ENCODE measurements around the gene EMC8.
"Not testable (repeated sequence)": the region's sequence is repeated elsewhere in the genome, so short reads cannot be mapped to it uniquely, and the experiment has no call there.

The EMC8 gene

GRCh38 chr16:85819771-85820170 is 20.4 kb upstream of the EMC8 start:
- no peak for TF ChIP-seq ZNF384 (IDR thresholded peaks at IDR 0.05)
- no peak for TF ChIP-seq BHLHE40 (IDR thresholded peaks at IDR 0.05; ENCODE audit: borderline replicate concordance)
- no peak for TF ChIP-seq LEF1 (IDR thresholded peaks at IDR 0.05; ENCODE audit: borderline replicate concordance)
- no peak for TF ChIP-seq ELF4 (IDR thresholded peaks at IDR 0.05)
- TF ChIP-seq PKNOX1 (IDR thresholded peaks at IDR 0.05): no peak
- no peak for TF ChIP-seq FOXM1 (IDR thresholded peaks at IDR 0.05; ENCODE audit: borderline replicate concordance)
- no peak for TF ChIP-seq FOXK2 (IDR thresholded peaks at IDR 0.05)
- no peak for TF ChIP-seq SUZ12 (IDR thresholded peaks at IDR 0.05)
- TF ChIP-seq FOXA1 (IDR thresholded peaks at IDR 0.05): no peak
- TF ChIP-seq TARDBP (IDR thresholded peaks at IDR 0.05): no peak
- TF ChIP-seq L3MBTL2 (conservative IDR thresholded peaks at IDR 0.05): no peak
- no peak for TF ChIP-seq CTBP1 (IDR thresholded peaks at IDR 0.05; ENCODE audit: borderline replicate concordance)
- ChIA-PET CTCF (interaction anchor here (0.5 to 3.4 kb wide), 21 partner anchors 10 to 212 kb away, joined by 3 to 32 read pairs (median 4); no protein-coding TSS in a partner anchor), POLR2A (no interaction called here)
- no peak for DNase-seq (ENCODE audit: extremely low spot score)

- no peak for TF ChIP-seq NFRKB (IDR thresholded peaks at IDR 0.05)
- TF ChIP-seq FOXM1 (IDR thresholded peaks at IDR 0.05; ENCODE audit: borderline replicate concordance): no peak
- no peak for TF ChIP-seq PKNOX1 (IDR thresholded peaks at IDR 0.05)
- no peak for TF ChIP-seq SUZ12 (IDR thresholded peaks at IDR 0.05)
- no peak for TF ChIP-seq FOXK2 (IDR thresholded peaks at IDR 0.05)
- TF ChIP-seq CTBP1 (IDR thresholded peaks at IDR 0.05; ENCODE audit: borderline replicate concordance): no peak
- no peak for TF ChIP-seq ZNF384 (IDR thresholded peaks at IDR 0.05)
- TF ChIP-seq FOXA1 (IDR thresholded peaks at IDR 0.05): no peak
- POLR2A ChIA-PET: interaction anchor here (0.6 kb wide), 1 partner anchor 18 kb away, joined by 3 read pairs; no protein-coding TSS in a partner anchor
- peak; percentile 85 for DNase-seq (ENCODE audit: extremely low spot score)
- CTCF ChIA-PET: interaction anchor here (0.5 to 3.4 kb wide), 24 partner anchors 10 to 716 kb away, joined by 3 to 32 read pairs (median 4); no protein-coding TSS in a partner anchor
These were observed 19.9 kb upstream of the EMC8 start for GRCh38 chr16:85819245-85819644.

GRCh38 chr16:85817195-85817594 is 17.9 kb upstream of the EMC8 start:
- DNase-seq (ENCODE audit: extremely low spot score); CTCF ChIA-PET; POLR2A ChIA-PET: not testable (repeated sequence)

- ChIA-PET POLR2A (no interaction called here), CTCF (no interaction called here)
- DNase-seq (ENCODE audit: extremely low spot score): no peak
- TF ChIP-seq FOXA1 (IDR thresholded peaks at IDR 0.05): no peak
- TF ChIP-seq SP1 (IDR thresholded peaks at IDR 0.05): no peak
- TF ChIP-seq PKNOX1 (IDR thresholded peaks at IDR 0.05): no peak
- TF ChIP-seq ARNT (IDR thresholded peaks at IDR 0.05): no peak
- no peak for TF ChIP-seq HDGF (IDR thresholded peaks at IDR 0.05; ENCODE audit: borderline replicate concordance)
- no peak for TF ChIP-seq ELF4 (IDR thresholded peaks at IDR 0.05)
- TF ChIP-seq ZNF384 (IDR thresholded peaks at IDR 0.05): no peak
- TF ChIP-seq SUZ12 (IDR thresholded peaks at IDR 0.05): no peak
- no peak for TF ChIP-seq TARDBP (IDR thresholded peaks at IDR 0.05)
- no peak for TF ChIP-seq BHLHE40 (IDR thresholded peaks at IDR 0.05; ENCODE audit: borderline replicate concordance)
- TF ChIP-seq CTBP1 (IDR thresholded peaks at IDR 0.05; ENCODE audit: borderline replicate concordance): no peak
- no peak for TF ChIP-seq LEF1 (IDR thresholded peaks at IDR 0.05; ENCODE audit: borderline replicate concordance)
- TF ChIP-seq L3MBTL2 (conservative IDR thresholded peaks at IDR 0.05): no peak
- TF ChIP-seq NFRKB (IDR thresholded peaks at IDR 0.05): no peak
- no peak for TF ChIP-seq FOXK2 (IDR thresholded peaks at IDR 0.05)
- TF ChIP-seq FOXM1 (IDR thresholded peaks at IDR 0.05; ENCODE audit: borderline replicate concordance): no peak
These were observed 16.8 kb upstream of the EMC8 start for GRCh38 chr16:85816159-85816558.

- TF ChIP-seq TARDBP (IDR thresholded peaks at IDR 0.05): no peak
- no peak for TF ChIP-seq ARNT (IDR thresholded peaks at IDR 0.05)
- TF ChIP-seq ELF4 (IDR thresholded peaks at IDR 0.05): no peak
- ChIA-PET POLR2A (interaction anchor here (1.0 kb wide), 1 partner anchor 13 kb away, joined by 3 read pairs; no protein-coding TSS in a partner anchor), CTCF (interaction anchor here (0.7 to 1.4 kb wide), 2 partner anchors 9 to 198 kb away, joined by 3 to 6 read pairs; no protein-coding TSS in a partner anchor)
- DNase-seq (ENCODE audit: extremely low spot score): no peak
These were observed 13.7 kb upstream of the EMC8 start for GRCh38 chr16:85812811-85813700.

GRCh38 chr16:85812031-85812807 is 12.9 kb upstream of the EMC8 start:
- DNase-seq (ENCODE audit: extremely low spot score): no peak
- TF ChIP-seq SP1 (IDR thresholded peaks at IDR 0.05): no peak
- no peak for TF ChIP-seq FOXA1 (IDR thresholded peaks at IDR 0.05)
- no peak for TF ChIP-seq FOXK2 (IDR thresholded peaks at IDR 0.05)
- no peak for TF ChIP-seq BHLHE40 (IDR thresholded peaks at IDR 0.05; ENCODE audit: borderline replicate concordance)
- TF ChIP-seq SUZ12 (IDR thresholded peaks at IDR 0.05): no peak
- TF ChIP-seq ZNF384 (IDR thresholded peaks at IDR 0.05): no peak
- TF ChIP-seq PKNOX1 (IDR thresholded peaks at IDR 0.05): no peak
- TF ChIP-seq FOXM1 (IDR thresholded peaks at IDR 0.05; ENCODE audit: borderline replicate concordance): no peak
- no peak for TF ChIP-seq CTBP1 (IDR thresholded peaks at IDR 0.05; ENCODE audit: borderline replicate concordance)
- ChIA-PET POLR2A (interaction anchor here (0.6 to 1.0 kb wide), 2 partner anchors 9 to 12 kb away, joined by 3 to 4 read pairs; no protein-coding TSS in a partner anchor), CTCF (interaction anchor here (1.4 kb wide), 1 partner anchor 9 kb away, joined by 6 read pairs; no protein-coding TSS in a partner anchor)
